HCT116 (cell line): ENCODE data around the gene HSPA12A.

Experiments
- CTCF ChIP-seq, 3 experiments: fragments of 200-600 bp in 1 of 3; sonication (generic) in 1 of 3; IDR thresholded peaks in 2 of 3; conservative IDR thresholded peaks in 1 of 3; 2 replicates each; pipeline ENCODE4 v1.5.1; 2012 to 2017; ENCODE audit warnings: low read depth in 2 of 3, low read length in 2 of 3, antibody characterized with exemption in 1 of 3, borderline replicate concordance in 1 of 3, control low read depth in 1 of 3, mild to moderate bottlenecking in 1 of 3, mixed read lengths in 1 of 3, mixed run types in 1 of 3, moderate library complexity in 1 of 3; ENCODE audit not compliant: insufficient read depth in 1 of 3
- JUND ChIP-seq: IDR thresholded peaks from 2 replicates; pipeline ENCODE4 v1.6.1; 2012
- POLR2A ChIP-seq: IDR thresholded peaks from 2 replicates; pipeline ENCODE4 v1.7.0; 2011; ENCODE audit warnings: borderline replicate concordance; ENCODE audit not compliant: insufficient read depth, insufficient read length; ENCODE audit errors: extremely low read depth
- POLR2AphosphoS5 ChIP-seq: IDR thresholded peaks from 2 replicates; pipeline ENCODE4 v1.6.1; 2011; ENCODE audit warnings: mild to moderate bottlenecking, low read depth, low read length, moderate library complexity
- RAD21 ChIP-seq: IDR thresholded peaks from 2 replicates; pipeline ENCODE4 v1.6.1; 2012; ENCODE audit warnings: low read depth, mild to moderate bottlenecking
- SIN3A ChIP-seq: IDR thresholded peaks from 2 replicates; pipeline ENCODE4 v1.6.1; 2012; ENCODE audit warnings: low read depth
- ZNF274 ChIP-seq: fragments of 200-500 bp; sonication (Bioruptor generic); IDR thresholded peaks from 2 replicates; pipeline ENCODE4 v1.6.1; 2014; ENCODE audit warnings: mild to moderate bottlenecking, low read depth, low read length, inconsistent platforms

- TF ChIP-seq JUND (no peak), SIN3A (no peak), ZNF274 (no peak), CTCF (IDR thresholded peaks at IDR 0.05 in 2 of 3, conservative IDR thresholded peaks at IDR 0.05 in 1 of 3; ENCODE audit: borderline replicate concordance in 1 of 3, insufficient read depth in 1 of 3, low read depth in 2 of 3, low read length in 2 of 3) (no peak), RAD21 (no peak), POLR2A (no peak), POLR2AphosphoS5 (no peak)
Measured at GRCh38 chr10:116687633-116688032, 54.7 kb downstream of the HSPA12A start.
